SW480 (cell line): ENCODE data around the gene IL1B.

Experiments
- DNase-seq: peaks from one replicate; pipeline ENCODE4 v3.0.0-alpha.2; 2016; ENCODE audit warnings: low spot score

IL1B gene

DNA sequence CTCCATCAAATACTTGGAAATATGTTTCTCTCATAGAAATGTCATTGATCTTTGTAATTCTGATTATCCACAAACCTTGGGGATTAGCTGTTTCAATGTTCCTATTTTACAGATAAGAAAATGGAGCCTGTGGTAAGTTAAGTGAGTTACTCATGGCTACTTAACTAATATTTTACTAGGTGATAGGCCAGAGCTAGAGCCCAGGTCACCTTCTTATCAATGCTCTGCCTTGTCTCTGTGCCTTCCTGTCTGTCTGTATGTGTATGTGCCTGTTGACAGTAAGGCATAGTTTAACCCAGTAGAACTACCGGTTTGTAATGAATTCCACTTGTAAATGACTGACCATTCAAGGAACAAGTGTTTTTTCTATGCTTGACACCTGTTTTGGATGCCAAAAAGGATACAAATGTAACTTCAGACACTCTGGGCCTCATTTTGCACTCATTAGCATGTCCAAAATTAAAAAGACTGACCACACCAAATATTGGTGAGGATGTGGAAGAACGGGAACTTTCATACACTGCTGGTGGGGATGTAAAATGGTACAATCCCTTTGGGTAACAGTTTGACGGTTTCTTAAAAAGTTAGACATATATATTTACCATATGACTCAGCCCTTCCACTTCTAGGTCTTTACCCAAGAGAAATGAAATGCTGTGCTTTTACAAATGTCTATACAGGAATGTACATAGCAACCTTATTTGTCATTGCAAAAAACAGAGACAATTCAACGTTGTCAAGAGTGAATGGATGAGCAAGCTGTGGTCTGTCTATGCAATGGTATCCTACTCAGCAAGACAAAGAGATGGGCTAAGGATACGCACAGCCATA, 32.7 kb downstream of the IL1B start:
- no peak for DNase-seq

DNA sequence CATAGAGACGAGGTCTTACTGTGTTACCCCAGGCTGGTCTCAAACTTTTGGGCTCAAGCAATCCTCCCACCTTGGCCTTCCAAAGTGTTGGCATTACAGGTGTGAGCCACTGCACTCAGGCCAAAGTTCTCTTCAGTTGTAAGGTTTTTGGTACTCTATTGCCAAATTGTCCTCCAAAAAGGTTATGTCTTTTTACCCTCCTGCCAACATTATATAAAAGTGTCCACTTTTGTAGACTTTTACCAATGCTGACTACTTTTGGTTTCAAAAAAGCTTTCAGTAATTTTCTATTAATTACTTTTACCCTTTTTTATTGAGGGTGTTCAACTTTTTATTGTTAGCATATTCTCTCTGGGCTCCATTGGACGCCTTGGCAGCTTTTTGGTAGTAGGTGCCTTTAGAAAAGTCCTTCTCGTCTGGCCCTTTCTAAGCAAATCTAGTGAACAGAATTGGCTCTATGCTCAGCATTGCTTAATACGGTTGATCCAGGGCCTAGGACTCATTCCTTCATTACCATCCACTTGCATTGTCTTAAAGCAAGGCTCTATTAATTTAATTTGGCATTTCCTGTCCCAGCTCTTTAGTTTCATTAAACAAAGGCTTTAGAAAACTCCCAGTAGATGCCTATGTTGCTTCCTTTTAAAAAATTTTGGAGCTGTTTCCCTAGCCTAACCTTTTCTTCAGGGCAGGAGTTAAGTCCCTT, 35.5 kb downstream of the IL1B start:
- no peak for DNase-seq

DNA sequence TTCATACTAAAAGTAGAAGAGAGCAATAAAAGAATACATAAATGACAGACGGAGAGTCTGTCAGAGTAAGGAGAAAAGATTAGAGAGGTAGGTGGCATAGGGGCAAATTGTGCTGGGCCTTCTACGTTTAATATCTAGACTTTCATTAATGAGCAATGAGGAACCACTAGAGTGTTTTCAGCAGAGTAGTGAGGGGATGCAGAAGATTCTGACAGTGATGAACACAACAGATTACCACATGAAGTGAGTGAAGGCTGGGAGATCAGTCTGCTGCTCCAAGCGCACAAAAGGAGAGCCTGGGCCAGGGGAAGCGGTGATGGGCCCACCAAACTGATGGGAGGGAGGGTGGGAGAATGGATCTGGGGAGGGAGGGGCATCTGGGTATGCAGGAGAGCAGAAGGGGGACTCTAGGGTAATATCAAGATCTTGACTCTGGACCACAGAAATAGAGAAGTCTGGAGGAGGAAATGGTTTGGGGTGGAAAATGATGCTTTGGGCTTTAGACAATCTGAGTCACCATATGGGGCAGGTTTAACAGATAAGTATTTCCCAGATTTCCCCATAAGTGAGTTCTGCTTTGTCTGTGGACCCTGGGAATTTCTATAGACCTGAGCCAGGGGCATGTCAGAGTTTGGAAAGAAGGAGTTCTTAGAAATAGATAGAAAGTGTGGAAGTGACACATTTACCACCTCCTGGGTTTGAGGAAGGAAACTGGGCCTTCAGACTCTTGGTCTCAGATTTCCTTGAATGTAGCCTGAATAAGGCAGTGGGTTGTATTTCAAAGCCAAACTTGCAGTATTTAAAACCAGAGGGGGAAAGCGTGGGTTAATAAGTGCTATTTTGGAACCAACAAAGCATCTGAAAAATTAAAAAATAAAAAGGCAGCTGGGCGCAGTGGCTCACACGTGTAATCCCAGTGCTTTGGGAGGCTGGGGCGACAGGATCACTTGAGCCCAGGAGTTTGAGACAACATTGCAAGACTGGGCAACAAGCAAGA, 37.3 kb downstream of the IL1B start:
- DNase-seq = no peak

DNA sequence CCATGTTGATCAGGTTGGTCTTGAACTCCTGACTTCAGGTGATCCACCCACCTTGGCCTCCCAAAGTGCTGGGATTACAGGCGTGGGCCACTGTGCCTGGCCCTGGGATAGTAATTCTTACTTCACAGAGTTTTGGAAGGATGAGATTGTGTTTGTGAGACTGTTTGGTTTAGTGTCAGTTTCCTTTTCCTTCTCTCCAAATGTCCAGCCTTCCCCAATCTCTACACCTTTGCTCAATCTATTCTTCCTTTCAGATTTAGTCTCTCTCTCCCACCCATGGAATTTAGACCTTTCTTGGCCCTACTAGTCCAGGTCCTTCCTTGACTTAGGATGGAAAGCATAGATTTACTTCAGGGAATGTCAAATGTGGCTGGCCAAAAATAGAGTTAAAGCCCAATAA, 40.1 kb downstream of the IL1B start:
- DNase-seq = no peak

DNA sequence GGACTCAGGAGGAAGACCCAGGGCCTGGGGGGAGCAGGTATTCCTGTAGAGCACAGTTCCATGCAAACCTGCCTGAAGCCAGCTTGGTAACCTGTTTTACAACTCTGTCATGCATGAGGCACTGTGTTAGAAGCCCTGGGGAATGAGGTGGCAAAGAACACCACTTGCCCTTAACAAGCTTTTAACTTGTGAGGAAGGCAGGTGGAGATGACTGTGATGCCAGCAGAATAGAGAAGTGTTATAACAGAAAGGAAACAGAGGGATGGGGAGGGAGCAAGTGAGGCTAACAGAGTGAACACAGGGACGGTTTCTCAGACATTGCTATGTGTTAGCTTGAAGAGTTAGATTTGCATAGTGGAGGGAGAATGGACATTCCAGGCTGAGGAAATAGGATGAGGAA, 40.8 kb downstream of the IL1B start:
- no peak for DNase-seq

DNA sequence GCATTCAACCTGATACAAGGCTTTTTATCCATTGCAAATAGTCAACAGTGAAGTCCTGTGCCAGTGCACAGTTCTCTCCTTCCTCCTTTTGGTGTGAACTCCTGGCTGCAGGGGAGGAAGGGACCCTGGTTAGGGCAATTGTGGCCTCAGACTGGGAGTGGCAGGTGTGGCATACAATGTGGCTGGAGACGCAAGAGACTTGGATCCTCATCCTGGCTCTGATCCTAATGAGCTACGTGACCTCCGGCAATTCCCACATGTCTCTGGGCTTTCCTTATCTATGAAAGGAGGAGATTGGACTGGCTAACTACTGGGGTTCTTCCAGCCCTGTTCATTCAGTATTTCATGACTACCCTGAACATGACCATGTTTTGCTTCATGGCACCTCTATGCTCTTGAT, 41.7 kb downstream of the IL1B start:
- no peak for DNase-seq

DNA sequence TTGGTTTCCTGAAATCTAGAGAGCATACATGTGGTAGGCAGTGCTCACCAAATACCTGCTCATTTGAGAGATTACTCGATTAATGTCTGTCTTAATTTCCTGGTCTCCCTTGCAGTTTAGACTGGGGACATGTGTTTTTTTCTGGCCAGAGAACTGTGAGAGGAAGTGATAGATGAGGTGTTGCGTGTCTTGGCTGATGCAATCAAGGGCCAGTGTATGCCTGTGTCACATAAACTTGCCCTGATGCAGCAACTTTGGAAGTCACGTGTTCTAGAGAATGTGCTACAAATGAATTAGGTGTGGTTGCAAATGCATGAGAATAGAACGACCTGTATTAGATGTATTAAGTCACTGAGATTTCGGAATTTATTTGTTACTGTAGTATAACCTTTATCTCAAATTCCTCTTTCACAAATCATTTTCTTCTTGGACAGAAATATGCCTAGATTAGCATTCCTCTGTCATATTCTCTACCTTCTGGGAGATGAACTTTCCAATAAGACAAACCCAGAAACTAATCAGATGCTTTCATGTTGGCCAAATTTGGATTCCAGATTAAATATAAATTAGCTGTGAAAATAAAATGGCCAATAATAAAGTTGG, 42.3 kb downstream of the IL1B start:
- DNase-seq = peak; percentile 69

DNA sequence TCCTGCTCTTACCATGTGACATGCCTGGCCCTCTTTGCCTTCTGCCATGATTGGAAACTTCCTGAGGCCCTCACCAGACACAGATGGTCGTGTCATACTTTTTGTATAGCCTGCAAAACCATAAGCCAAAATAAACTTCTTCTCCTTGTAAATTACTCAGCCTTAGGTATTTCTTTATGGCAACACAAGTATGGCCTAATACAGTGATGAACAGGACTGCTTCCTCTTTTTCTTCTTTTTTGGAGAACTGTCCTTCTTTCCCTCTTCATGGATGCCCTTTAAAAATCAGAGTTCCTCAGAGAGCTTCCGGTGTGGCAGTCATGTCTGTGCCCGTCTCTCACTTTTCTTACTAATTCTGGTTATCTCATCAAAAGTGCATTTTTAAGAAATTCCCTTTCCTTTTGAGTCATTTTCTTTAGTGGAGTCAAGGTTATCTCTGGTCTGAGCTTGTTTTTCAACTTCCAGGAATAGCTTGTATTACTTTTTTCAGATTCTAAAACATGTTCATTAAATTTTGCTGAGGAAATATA, 43.1 kb downstream of the IL1B start:
- no peak for DNase-seq

DNA sequence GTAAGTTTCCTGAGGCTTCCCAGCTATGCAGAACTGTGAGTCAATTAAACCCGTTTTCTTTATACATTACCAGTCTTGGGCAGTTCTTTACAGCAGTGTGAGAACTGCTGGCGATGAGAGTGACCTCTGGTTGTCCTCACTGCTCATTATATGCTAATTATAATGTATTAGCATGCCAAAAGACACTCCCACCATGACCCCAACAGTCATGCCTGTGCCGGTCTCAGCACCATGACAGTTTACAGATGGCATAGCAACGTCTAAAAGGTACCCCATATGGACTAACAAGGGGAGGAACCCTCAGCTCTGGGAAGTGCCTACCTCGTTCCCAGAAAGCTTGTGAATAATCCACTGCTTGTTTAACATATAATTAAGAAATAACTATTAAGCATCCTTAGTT, 44.2 kb downstream of the IL1B start:
- no peak for DNase-seq

DNA sequence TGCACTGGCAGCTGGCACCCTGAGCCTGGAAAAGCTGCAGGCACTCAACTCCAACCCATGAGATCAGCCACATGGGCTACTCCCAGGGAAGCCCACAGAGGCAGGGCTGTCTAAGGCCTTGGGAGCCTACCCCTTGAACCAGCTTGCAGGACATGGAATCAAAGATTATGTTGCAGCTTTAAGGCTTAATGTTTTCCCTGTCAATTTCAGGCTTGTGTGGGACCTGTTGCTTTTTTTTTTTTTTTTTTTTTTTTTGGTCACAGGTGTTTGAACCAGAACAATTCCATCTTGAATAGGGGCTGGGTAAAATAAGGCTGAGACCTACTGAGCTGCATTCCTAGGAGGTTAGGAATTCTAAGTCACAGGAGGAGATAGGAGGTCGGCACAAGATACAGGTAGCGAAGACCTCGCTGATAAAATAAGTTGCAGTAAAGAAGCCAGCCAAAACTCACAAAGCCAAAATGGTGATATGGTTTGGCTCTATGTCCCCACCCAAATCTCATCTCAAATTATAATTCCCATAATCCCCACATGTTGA, 44.8 kb downstream of the IL1B start:
- no peak for DNase-seq

DNA sequence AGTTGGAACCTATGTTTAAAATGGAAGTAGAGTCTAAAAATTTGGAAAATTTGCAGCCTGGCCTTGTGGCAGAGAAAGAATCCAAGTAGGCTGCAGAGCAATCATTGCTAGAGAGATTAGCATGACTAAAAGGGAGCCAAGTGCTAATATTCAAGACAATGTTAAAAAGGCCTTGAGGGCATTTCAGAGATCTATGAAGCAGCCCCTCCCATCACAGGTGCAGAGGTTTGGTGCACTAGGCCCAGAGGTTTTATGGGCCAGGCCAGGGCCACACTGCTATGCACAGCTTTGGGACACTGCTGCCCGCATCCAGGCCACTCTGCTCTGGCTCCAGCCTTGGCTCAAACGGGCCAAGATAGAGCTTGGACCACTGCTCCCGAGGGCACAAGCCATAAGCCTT, 45.6 kb downstream of the IL1B start:
- no peak for DNase-seq

DNA sequence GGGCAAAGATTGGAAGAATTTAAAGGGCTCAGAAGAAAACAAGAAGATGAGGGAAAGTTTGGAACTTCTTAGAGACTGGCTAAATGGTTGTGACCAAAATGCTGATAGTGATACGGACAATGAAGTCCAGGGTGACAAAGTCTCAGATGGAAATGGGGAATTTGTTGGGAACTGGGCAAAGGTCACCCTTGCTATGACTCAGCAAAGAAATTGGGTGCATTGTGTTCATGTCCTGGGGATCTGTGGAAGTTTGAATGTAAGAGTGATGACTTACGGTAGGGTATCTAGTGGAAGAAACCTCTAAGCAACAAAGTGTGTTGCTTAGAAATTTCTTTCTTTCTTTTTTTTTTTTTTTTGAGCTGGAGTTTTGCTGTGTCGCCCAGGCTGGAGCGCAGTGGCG, 46.3 kb downstream of the IL1B start:
- peak; percentile 34 for DNase-seq

DNA sequence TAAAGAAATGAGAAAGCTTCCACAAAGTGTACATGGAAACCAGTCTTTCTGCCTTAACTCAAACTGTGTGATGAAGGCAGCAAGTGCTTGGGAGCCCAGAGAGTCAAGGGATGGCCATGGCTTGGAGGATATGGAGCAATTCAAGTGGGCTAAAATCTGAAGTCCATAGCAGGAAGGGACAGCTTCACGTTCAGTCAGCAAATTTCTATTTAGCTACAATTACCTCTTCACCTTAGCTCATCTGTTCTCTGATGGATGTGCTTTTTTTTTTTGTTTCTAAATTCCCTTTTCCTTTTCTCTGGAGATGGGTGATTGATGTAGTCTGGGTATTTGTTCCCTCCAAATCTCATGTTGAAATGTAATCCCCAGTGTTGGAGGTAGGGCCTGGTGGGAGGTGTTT, 47.4 kb downstream of the IL1B start:
- DNase-seq = no peak

DNA sequence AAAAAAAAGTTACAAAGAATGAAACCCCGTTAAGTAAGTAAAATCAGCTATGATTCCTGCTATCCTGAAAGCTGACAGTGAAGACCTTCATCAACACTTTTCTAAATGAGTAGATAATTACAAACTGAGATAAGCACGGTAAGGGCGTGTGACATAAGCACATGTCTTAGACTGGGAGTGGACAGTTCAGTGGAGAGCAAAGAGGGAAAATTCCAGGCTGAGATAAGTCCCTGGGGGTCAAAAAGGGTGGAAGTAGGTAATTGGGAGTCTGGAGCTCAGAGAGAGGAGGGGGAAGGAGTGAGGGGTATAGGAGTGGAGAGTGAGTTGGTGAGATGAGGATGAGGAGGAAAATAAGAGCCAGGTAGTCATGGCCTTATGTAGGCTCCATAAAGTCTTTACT, 47.9 kb downstream of the IL1B start:
- DNase-seq = no peak

DNA sequence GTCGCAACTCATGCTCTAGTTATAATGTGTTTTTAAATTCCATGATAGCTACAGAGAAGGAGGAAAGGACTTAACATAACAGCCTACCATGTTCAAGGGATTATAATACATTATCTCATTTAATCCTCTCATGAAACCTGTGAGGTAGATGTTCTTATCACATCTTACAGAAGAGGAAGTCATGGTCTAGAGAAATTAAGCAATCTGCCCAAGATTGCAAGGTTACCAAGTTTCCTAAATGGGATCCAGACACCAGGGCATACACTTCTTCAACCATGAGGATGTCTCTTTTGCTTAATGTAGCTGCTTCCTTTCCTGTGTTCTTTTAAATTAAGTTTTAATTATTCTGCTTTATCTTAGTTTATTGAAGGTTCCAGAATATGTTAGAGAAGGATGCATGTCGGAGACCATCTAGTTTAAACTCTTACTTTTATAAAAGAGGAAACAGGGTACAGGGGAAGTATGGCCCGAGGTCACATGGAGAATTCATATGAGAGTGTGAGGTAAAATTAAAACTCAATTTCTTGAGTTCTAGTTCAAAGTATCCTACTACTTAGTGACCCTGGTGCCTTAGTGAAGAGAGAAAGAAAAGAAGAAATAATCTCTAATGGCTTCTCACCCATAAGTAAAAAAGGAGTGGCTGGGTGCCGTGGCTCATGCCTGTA, 48.7 kb downstream of the IL1B start:
- no peak for DNase-seq

DNA sequence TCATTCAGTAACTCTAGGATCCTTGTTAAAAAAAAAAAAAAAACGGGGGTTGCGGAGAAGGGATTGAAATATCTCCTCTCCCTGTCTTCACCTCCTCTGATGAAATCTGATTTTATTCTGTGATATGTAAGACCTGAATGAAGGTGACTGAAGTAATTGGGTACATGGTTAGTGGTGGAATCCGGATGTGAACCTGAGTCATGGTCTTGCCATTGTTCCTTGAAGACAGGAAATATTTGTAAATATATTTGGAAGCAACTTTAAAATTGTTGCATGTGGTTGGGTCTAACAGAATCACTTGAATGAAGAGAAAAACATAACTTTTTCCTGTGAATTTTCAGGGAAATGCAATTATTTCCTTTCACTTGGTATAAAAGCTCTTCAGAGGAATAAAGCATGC, 49.3 kb downstream of the IL1B start:
- no peak for DNase-seq

DNA sequence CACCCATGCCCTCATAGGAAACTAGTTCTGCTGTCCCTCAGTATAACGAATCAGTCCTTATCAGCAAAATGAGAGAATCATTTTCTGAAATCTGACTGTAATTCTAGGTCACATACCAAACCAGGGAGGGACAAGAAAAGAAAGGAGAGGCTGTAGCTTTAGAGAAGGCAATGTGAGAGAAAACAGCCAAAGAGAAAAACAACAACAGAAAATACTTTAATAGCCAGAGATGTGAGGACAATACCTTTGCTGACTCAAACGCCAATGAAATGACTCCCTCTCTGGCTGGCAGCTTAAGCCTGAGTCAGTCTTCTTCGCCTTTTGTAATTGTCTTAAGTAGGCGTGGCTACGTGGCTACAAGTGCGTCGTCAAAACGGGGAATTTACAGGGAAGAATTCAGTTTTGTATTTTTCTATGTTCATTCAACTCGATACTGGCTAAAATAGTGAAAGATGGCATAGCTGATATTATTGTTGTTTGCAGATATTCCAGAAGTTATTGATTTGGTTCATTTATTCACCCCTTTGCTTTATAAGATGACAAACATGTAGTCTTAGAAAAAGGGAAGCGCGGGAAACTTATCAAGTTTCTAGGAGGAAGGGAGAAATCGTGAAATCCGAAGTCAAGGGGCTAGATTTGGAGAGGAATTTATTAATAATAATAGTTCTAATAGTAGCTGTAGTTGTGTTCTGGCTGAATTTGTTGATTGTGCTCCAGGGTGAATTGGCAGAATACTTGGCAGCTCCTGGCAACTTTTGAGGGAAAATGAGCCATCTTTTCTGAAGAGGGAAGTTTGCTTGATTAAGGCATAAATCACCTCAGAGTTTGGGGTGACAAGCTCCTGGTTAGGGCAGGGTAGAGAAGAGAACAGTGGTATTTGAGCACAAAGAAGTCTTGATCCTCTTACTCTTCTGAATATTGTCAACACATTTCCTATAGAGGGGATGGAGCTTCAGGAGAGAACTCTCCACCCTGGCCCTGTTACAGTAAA, 52.1 kb downstream of the IL1B start, which contains the start of gene IL1A:
Gene IL1A (minus strand): TSS at position 295 of the 991 bp plus-strand sequence. CDS start 723 bp downstream, outside the sequence.
- DNase-seq = no peak

DNA sequence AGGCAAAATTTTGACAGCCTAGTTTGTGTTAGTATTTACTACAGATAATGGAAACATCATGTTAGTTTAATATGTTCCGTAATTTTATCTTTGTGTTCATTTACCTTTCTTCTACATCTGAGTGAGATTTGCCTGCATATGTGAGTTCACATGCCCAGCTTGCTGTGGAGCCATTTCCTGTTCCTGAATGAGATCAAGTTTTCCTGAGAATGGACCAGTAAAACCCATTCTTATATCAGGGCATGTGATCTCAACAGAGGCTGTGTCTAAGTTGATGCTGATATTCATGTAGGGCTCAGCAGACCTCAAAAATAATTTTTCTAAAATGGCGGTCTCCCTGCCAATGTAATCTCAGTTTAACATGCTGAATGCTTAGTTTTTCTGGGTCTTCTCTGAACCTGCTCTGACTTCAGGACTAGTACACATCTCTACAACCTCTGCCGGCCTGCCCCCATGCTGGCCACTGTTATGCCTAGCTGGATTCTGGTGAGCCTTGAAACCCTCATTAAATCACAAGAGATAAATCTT, 53.3 kb downstream of the IL1B start:
- no peak for DNase-seq

DNA sequence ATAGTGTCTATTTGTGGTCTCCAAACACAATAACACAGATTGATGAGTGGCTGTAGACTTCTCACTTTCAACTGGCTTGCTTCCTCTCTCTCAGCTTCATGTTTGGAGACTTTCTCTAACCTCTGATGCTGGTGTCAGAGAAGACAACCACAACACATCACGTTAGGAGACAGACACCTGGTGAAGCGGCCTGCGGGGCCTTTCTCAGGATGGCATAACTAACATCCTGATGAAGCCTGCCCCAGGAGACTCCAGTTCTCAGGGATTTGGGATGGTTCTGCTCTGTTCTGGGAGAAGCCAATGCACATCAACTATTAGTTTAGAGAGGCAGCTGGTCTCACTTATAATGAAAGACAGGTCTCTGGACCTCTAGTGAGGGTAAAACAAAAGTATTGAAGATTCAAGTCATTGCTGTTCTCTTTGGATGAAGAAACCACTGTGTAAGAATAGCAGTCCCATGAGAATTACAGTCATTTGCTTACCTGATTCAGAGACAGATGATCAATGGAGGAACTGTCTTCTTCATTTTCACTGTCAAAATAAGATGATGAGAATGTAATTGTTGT, 54.3 kb downstream of the IL1B start:
- no peak for DNase-seq
